Naive B cell (primary cell): ENCODE data around the gene RMRP. TPM values are rescaled to one million over a fixed set of nuclear protein-coding genes. Genes with fewer than 3 reads are reported as not detected.

ENCODE experiments used
- ATAC-seq, 2 donors: fragments of 150-1000 bp; cut with Tn5 transposase; 2 replicates each; pipeline ENCODE4 v1.10.0; 2021; ENCODE audit warnings: low read depth in 2 of 2, mild to moderate bottlenecking in 2 of 2, moderate library complexity in 2 of 2
- DNase-seq: peaks from one replicate; pipeline ENCODE4 v3.0.0; 2022
- H3K27ac Mint-ChIP-seq, 6 donors: one replicate each; pipeline ENCODE4 v1.8.0; 2020 to 2022; ENCODE audit warnings: mild to moderate bottlenecking in 6 of 6, mixed read lengths in 6 of 6, moderate library complexity in 5 of 6, inconsistent platforms in 2 of 6
- H3K27me3 Mint-ChIP-seq, 3 donors: one replicate each; pipeline ENCODE4 v1.8.0; 2021 to 2022; ENCODE audit warnings: mixed read lengths in 3 of 3, mild to moderate bottlenecking in 1 of 3
- H3K36me3 Mint-ChIP-seq, 2 donors: one replicate each; pipeline ENCODE4 v1.8.0; 2020 to 2022; ENCODE audit warnings: mixed read lengths in 2 of 2, inconsistent platforms in 1 of 2, mild to moderate bottlenecking in 1 of 2
- H3K4me1 Mint-ChIP-seq, 3 donors: one replicate each; pipeline ENCODE4 v1.8.0; 2020 to 2022; ENCODE audit warnings: mixed read lengths in 3 of 3, inconsistent platforms in 1 of 3, mild to moderate bottlenecking in 1 of 3, moderate library complexity in 1 of 3
- H3K4me3 Mint-ChIP-seq, 8 donors: one replicate each; pipeline ENCODE4 v1.8.0; 2020 to 2022; ENCODE audit warnings: mild to moderate bottlenecking in 8 of 8, mixed read lengths in 8 of 8, moderate library complexity in 8 of 8, inconsistent platforms in 2 of 8
- H3K9me3 Mint-ChIP-seq, 7 donors: one replicate each; pipeline ENCODE4 v1.8.0; 2020 to 2022; ENCODE audit warnings: mixed read lengths in 7 of 7, mild to moderate bottlenecking in 5 of 7, inconsistent platforms in 2 of 7, moderate library complexity in 1 of 7
- polyA plus RNA-seq, 6 donors: library from polyadenylated mRNA; unstranded; fragments of 300-500 nt; fragmentation: Illumina TruSeq; gene quantifications; one replicate each; pipeline ENCODE4 v1.2.3, GENCODE V29; 2021; ENCODE audit warnings: low read depth in 6 of 6

RMRP gene
- 10 to 100 TPM in 4 of 6 donors, not detected in 2; 41.0 to 72.3 (median 56.5) TPM for polyA plus RNA-seq

GRCh38 chr9:35657546-35658136 is at the start of gene RMRP:
RMRP (minus strand) TSS chr9:35658019.
- Mint-ChIP-seq H3K27me3 (peaks cover 0 to 5% (median 5%) of the 10 kb centered on the region in 3 donors), H3K4me1 (peaks cover 57 to 82% (median 64%) of the 10 kb centered on the region in 3 donors), H3K27ac (peak within 1 kb of the TSS; percentile 98 to 100 (median 100)), H3K36me3 (no peaks in the 10 kb centered on the region), H3K9me3 (peaks cover 0 to 5% (median 0%) of the 10 kb centered on the region in 7 donors), H3K4me3 (peak within 1 kb of the TSS; percentile 75 to 94 (median 93))
- DNase-seq (peak; percentile 91), ATAC-seq (peak; percentile 76 to 78)

DNA sequence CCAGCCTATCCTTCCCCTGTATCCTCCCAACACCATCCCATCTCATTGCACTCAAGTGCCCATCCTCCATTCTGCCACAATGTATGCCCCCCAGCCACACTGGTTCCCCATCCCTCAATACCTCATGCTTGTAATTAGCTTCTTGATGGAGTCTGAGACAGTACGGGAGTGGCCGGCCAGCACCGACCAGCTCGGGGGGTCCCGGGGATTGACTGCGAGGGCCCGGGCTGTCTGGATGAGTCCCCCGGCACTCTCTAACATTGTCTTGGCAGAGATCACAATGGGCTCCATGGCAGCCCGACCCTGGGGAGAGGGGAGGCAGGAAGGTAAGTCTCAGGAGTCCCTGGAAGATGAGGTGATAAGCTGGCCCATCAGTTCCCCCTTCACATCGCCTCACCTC is 49.1 kb upstream of the RMRP start:
- peaks cover 10 to 45% of the 10 kb centered on the region in 2 donors for H3K36me3 Mint-ChIP-seq
- H3K4me3 Mint-ChIP-seq, result no peak overlapping the region
- H3K27me3 Mint-ChIP-seq, result no peaks in the 10 kb centered on the region
- H3K27ac Mint-ChIP-seq, result peak overlapping the region in 2 of 6 donors; percentile 22 to 63
- H3K9me3 Mint-ChIP-seq, result no peaks in the 10 kb centered on the region
- no peak for DNase-seq
- no peak for ATAC-seq
- peaks cover 2 to 13% (median 11%) of the 10 kb centered on the region in 3 donors for H3K4me1 Mint-ChIP-seq

DNA sequence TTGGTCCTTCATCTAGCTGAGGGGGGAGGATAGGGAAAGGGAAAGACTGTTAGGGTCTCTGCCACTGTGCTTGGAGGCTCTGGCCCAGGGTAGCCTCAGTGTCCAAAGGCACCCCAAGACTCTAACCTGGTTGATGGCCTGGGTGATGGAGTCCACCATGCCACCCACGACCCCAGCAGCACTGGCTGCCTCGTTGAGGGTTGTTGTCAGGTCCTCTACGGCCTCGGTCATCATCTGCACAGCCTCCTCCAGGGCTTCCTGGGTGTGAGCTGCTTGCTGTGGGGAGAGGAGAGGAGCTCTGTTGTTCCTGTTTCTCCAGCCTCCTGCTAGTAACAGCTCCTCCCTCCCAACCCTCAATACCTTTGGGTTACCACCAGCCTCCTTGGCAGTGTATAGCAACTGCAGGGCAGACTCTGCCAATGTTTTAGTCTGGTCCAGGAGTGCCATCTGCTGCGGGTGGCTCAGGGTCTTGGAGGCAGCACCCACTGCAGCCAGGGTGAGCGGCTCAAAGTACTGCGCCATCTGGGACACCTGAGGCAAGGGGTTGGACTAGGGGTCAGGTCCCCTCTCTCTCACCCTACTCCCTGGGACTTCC is 48.1 kb upstream of the RMRP start:
- ATAC-seq (no peak), DNase-seq (no peak)
- Mint-ChIP-seq H3K27ac (peak overlapping the region in 1 of 6 donors; percentile 62), H3K27me3 (no peaks in the 10 kb centered on the region), H3K9me3 (no peaks in the 10 kb centered on the region), H3K4me3 (no peak overlapping the region), H3K4me1 (peaks cover 2 to 11% (median 10%) of the 10 kb centered on the region in 3 donors), H3K36me3 (peaks cover 10 to 36% of the 10 kb centered on the region in 2 donors)

GRCh38 chr9:35705372-35705771 is 47.6 kb upstream of the RMRP start:
- no peak overlapping the region for H3K4me3 Mint-ChIP-seq
- H3K36me3 Mint-ChIP-seq, result peaks cover 10 to 36% of the 10 kb centered on the region in 2 donors
- peak overlapping the region in 1 of 6 donors; percentile 62 for H3K27ac Mint-ChIP-seq
- H3K9me3 Mint-ChIP-seq, result no peaks in the 10 kb centered on the region
- H3K27me3 Mint-ChIP-seq, result no peaks in the 10 kb centered on the region
- peaks cover 0 to 11% (median 10%) of the 10 kb centered on the region in 3 donors for H3K4me1 Mint-ChIP-seq
- DNase-seq (no peak), ATAC-seq (no peak)

DNA sequence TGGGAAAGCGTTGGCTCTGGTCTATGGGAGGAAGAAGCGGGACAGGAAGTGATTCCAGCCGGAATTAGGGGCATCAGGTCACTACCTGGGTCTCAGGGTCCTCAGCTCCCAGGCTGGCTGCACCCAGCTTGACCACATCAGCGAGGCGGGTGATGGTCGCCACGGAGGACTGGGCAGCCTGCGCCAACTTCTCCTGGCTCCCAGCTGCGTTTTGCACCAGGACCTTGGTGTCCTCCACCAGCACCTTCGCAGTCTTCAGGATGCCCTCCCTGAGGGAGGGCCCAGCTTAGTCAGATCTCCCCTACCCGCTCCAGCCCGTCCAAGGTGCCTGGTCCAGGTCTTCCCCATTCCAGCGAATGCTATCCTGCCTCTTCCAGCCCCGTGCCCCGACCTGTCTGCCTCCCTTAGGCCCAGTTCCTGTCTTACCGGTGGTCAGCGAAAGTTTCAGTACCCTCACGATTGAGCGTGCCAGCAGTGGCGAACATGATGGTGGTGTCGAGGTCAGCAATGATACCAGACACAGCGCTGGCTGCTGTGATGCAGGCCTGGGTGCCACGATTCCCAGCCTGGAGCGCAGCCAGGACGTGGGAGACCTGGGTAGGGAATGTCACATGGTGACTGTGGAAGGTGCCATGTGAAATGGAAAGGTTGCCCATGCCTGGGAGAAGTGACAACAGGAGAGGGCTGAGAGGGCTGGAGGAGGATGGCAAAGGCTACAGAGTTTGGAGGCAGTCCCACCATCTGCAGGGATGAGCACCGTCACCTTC is 46.3 kb upstream of the RMRP start:
- Mint-ChIP-seq H3K4me1 (peaks cover 0 to 11% (median 10%) of the 10 kb centered on the region in 3 donors), H3K36me3 (peaks cover 10 to 36% of the 10 kb centered on the region in 2 donors), H3K27ac (peak overlapping the region in 1 of 6 donors; percentile 22), H3K4me3 (no peak overlapping the region), H3K9me3 (no peaks in the 10 kb centered on the region), H3K27me3 (no peaks in the 10 kb centered on the region)
- no peak for ATAC-seq
- DNase-seq, result no peak

DNA sequence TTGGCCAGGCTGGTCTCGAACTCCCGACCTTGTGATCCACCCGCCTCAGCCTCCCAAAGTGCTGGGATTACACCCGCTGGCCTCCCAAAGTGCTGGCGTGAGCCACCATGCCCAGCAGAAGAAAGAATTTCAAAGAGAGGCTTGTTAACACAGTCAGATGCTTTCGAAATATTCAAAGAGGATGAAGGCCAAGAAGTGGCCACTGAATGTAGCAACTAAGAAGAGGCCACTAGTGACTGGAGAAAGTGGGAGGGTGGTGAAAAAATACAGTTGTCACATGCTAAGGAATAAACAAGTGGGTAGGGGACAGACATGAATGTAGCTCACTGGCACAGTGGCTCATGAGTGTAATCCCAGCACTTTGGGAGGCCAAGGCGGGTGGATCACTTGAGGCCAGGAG is 44.9 kb upstream of the RMRP start:
- H3K36me3 Mint-ChIP-seq, result peaks cover 6 to 23% of the 10 kb centered on the region in 2 donors
- peaks cover 1 to 15% (median 4%) of the 10 kb centered on the region in 3 donors for H3K4me1 Mint-ChIP-seq
- no peak overlapping the region for H3K4me3 Mint-ChIP-seq
- ATAC-seq (no peak), DNase-seq (no peak)
- H3K9me3 Mint-ChIP-seq, result no peaks in the 10 kb centered on the region
- H3K27me3 Mint-ChIP-seq, result no peaks in the 10 kb centered on the region
- peak overlapping the region in 1 of 6 donors; percentile 62 for H3K27ac Mint-ChIP-seq

DNA sequence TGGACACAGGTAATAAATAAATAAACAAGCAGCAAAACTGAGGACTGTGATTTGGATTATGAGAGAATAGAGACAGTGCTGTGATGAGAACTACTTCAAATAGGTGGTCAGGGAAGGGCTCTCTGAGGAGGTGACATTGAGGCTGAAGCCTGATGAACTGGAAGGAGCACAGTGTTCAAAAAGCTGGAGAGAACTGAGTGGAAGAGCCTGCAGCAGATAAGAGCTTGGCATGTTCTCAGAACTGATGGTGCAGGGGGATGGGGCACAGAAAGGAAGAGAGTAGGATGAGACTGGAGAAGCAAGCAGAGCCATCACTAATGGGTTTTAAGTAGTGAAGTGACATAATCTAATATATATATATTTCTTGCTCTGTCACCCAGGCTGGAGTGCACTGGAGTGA is 43.1 kb upstream of the RMRP start:
- H3K27me3 Mint-ChIP-seq, result no peaks in the 10 kb centered on the region
- peaks cover 0 to 22% of the 10 kb centered on the region in 2 donors for H3K36me3 Mint-ChIP-seq
- H3K4me3 Mint-ChIP-seq, result no peak overlapping the region
- H3K9me3 Mint-ChIP-seq, result no peaks in the 10 kb centered on the region
- H3K27ac Mint-ChIP-seq, result no peak overlapping the region
- DNase-seq, result no peak
- peaks cover 5 to 18% (median 12%) of the 10 kb centered on the region in 3 donors for H3K4me1 Mint-ChIP-seq
- ATAC-seq, result no peak

DNA sequence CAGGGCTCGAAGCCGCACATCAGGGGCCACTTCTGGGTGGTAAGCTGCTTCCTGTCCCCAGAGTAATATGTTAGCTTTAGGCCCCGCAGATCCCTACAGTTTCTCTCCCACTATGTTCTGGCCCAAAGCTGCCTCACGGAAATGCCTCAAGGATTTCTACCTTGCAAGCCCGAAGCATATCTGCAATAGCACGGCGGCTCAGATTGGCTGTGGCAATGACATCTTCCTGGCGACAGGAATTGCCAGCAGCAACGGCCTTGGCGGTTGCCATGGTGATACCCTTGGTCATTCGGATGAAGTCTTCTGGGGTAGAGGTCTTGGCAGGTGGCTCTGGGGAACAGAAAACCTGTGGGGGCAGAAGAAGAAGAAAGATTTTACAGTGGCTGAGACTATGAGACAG is 42.2 kb upstream of the RMRP start:
- Mint-ChIP-seq H3K4me3 (no peak overlapping the region), H3K36me3 (peaks cover 0 to 22% of the 10 kb centered on the region in 2 donors), H3K27me3 (no peaks in the 10 kb centered on the region), H3K27ac (no peak overlapping the region), H3K4me1 (peaks cover 5 to 18% (median 12%) of the 10 kb centered on the region in 3 donors), H3K9me3 (no peaks in the 10 kb centered on the region)
- DNase-seq (no peak), ATAC-seq (no peak)

- H3K27ac Mint-ChIP-seq, result peak overlapping the region in 1 of 6 donors; percentile 78
These were observed 40.4 kb upstream of the RMRP start for GRCh38 chr9:35698231-35698630.

DNA sequence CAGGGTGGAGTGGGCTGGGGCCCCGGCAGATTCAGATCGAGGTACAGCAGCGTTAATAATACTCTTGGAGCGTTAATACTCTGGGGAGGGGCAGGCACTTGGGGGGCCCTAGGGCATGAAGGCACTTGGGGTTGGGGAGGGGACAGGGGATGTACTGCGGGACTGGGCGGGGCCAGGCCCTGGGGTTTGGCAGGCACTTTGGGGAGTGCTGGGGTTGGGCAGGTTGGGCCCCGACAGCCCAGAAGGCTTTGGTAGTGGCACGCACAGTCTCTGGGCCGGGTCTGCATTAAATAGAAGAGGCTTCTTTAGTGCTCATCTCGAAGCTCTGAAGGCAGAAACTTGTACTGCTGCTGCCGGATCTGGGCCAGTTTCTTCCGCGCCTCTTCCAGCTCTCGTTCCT is 39.7 kb upstream of the RMRP start:
- Mint-ChIP-seq H3K27ac (peak overlapping the region in 3 of 6 donors; percentile 15 to 78 (median 58)), H3K4me3 (no peak overlapping the region), H3K27me3 (no peaks in the 10 kb centered on the region), H3K4me1 (peaks cover 5 to 18% (median 12%) of the 10 kb centered on the region in 3 donors), H3K9me3 (no peaks in the 10 kb centered on the region), H3K36me3 (peaks cover 0 to 14% of the 10 kb centered on the region in 2 donors)
- no peak for ATAC-seq
- DNase-seq, result no peak

More at GRCh38 chr9:35698231-35698630, 40.4 kb upstream of the RMRP start:
- Mint-ChIP-seq H3K36me3 (peaks cover 0 to 20% of the 10 kb centered on the region in 2 donors), H3K4me3 (no peak overlapping the region), H3K9me3 (no peaks in the 10 kb centered on the region), H3K4me1 (peaks cover 5 to 18% (median 12%) of the 10 kb centered on the region in 3 donors), H3K27me3 (no peaks in the 10 kb centered on the region)
- DNase-seq (no peak), ATAC-seq (no peak)

- Mint-ChIP-seq H3K36me3 (peaks cover 0 to 14% of the 10 kb centered on the region in 2 donors), H3K4me3 (peak overlapping the region in 1 of 8 donors; percentile 37), H3K27me3 (no peaks in the 10 kb centered on the region), H3K4me1 (peaks cover 5 to 23% (median 14%) of the 10 kb centered on the region in 3 donors), H3K27ac (peak overlapping the region in 3 of 6 donors; percentile 20 to 81 (median 81)), H3K9me3 (no peaks in the 10 kb centered on the region)
- DNase-seq, result peak; percentile 57
- peak; percentile 90 to 94 for ATAC-seq
These were observed 38.8 kb upstream of the RMRP start for GRCh38 chr9:35696520-35697215.

DNA sequence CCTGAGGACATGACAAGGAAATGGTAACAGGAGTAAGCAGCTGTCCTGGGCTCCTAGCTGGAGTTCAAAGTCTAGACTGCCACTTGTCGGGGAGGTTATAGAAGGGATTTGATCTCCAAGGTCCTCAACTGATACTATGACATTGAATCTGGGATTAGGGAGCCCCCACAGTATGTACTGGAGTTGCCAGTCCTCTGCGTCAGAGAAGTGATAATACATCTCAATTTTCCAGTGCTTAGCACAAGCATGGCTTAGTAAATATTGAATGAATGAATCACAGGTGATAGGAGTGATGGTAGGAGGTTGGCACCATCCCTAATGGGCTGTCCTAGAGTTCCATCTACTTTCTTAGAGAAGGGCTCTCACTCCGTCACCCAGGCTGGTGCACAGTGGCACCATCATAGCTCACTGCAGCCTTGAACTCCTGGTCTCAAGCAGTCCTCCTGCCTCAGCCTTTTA is 38.2 kb upstream of the RMRP start:
- H3K36me3 Mint-ChIP-seq, result peaks cover 0 to 14% of the 10 kb centered on the region in 2 donors
- no peaks in the 10 kb centered on the region for H3K27me3 Mint-ChIP-seq
- DNase-seq (no peak), ATAC-seq (no peak)
- H3K27ac Mint-ChIP-seq, result peak overlapping the region in 2 of 6 donors; percentile 15 to 62
- peaks cover 8 to 30% (median 20%) of the 10 kb centered on the region in 3 donors for H3K4me1 Mint-ChIP-seq
- H3K9me3 Mint-ChIP-seq, result no peaks in the 10 kb centered on the region
- no peak overlapping the region for H3K4me3 Mint-ChIP-seq
